C4-2B (cell line): Measurements from ENCODE around the gene MEOX1.

Source experiments
- H3K27ac ChIP-seq: fragments of 450-650 bp; 2 replicates; pipeline ENCODE4 v1.5.1; 2017
- CTCF ChIP-seq: fragments of 450-650 bp; conservative IDR thresholded peaks from 2 replicates; pipeline ENCODE4 v1.5.1; 2017; ENCODE audit warnings: mild to moderate bottlenecking
- ZFX ChIP-seq: fragments of 450-650 bp; IDR thresholded peaks from 2 replicates; pipeline ENCODE4 v1.6.1; 2017

MEOX1 gene

GRCh38 chr17:43598357-43599045 lies 63.2 kb downstream of the MEOX1 start:
- TF ChIP-seq CTCF (no peak), ZFX (no peak)
- no peak overlapping the region for H3K27ac ChIP-seq

DNA sequence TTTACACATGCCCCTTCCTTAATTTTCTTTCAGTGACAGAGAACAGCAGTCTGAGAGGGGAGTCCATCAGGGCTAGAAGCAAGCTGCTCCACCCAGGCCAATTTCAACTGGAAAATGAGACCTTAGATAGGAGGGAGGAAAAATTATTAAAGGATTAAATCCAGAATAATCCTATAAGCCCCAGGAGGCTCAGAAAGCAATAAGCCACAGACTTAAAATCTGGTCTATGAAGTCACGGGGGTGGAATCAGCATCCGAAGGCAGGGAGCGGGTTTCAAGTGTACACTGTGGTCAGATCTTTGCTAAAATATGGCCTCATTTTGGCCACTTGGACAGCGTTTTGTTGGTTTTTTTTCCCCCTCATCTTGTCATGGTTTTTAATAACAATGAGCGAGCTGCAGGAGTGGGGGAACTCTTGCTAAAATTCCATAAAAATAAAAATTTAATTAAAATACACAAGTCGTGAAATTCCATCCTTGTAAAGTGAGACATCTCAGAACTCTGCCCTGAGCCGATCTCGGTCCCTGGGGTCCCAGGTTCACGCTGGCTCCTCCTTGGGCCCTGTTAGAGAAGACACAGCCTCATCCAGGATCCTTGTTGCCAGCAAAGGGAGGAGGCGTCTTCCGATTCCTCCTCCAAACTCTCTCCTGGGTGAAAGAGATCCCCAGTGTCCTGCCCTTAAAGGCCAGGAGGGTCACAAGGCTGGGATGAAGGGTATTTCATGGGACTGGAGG lies 63.9 kb downstream of the MEOX1 start:
- TF ChIP-seq CTCF, result no peak
- TF ChIP-seq ZFX, result no peak
- no peak overlapping the region for H3K27ac ChIP-seq

DNA sequence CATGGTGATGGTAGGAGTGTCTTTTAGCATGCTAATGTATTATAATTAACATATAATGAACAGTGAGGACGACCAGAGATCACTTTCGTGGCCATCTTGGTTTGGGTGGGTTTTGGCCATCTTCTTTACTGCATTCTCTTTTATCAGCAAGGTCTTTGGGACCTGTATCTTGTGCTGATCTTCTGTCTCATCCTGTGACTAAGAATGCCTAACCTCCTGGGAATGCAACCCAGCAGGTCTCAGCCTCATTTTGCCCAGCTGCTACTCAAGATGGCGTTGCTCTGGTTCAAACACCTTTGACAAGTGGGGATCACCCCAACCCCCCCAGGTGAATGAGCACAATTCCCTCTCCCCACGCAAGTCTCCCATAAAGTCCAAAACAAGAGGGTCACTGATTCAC lies 66.3 kb downstream of the MEOX1 start:
- no peak overlapping the region for H3K27ac ChIP-seq
- TF ChIP-seq ZFX, result no peak

DNA sequence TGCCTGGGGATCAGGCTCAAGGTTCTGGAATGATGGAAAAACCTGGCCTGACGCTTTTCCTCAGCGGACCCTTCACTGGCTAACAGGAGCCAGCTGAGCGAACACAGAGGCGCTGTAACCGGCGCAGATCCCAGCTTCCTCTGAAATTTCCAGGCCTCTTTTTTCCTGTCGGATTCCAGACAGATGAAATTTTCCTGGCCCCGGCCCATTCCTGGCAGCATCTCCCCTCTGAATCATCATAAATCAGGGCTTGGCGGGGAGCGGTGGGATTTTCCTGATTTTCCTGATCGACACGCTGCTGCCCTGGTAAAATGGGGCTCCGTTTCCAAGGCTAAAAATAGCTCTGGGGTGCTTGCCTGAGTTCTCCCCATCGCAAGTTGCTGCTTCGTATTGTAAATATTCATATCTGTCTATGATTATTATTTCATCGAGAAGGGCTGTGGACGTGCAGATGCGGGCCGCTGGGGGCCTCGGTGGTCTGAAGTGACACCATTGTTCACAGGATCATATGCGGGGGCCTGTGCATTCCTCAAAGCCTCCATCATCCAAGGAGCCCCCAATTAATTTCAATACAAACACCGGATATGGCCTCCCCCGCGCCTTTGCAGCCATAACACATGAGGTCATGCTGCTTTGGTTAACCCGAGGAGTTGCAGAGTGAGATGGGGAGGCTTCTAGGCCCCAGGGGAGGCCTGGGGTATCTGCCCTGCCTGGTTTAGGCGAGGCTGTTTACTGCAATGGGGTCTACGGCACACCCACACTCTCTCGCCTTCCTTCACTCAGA lies 69.8 kb downstream of the MEOX1 start:
- no peak overlapping the region for H3K27ac ChIP-seq
- TF ChIP-seq CTCF (no peak), ZFX (no peak)

DNA sequence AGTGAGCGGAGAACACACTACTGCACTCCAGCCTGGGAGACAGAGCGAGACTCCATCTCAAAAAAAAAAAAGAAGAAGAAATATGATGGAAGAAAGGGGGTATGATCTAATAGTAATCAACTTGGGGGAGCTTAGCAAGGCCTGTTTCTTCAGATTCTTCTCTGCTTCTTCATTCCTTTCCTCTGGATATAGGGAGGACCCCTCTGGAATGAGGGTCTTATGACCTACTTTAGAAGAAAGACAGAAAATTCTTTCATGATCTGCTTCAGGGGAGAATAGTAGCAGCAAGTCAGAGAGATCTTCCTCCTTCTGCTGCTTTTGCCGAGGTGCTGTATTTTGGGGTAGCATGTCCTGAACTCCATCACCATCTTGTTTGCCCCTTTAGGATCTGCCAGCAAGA lies 70.7 kb downstream of the MEOX1 start:
- no peak for TF ChIP-seq ZFX
- no peak for TF ChIP-seq CTCF
- no peak overlapping the region for H3K27ac ChIP-seq
